Measurements from ENCODE around the gene NFKBIE.

NFKBIE gene

DNA sequence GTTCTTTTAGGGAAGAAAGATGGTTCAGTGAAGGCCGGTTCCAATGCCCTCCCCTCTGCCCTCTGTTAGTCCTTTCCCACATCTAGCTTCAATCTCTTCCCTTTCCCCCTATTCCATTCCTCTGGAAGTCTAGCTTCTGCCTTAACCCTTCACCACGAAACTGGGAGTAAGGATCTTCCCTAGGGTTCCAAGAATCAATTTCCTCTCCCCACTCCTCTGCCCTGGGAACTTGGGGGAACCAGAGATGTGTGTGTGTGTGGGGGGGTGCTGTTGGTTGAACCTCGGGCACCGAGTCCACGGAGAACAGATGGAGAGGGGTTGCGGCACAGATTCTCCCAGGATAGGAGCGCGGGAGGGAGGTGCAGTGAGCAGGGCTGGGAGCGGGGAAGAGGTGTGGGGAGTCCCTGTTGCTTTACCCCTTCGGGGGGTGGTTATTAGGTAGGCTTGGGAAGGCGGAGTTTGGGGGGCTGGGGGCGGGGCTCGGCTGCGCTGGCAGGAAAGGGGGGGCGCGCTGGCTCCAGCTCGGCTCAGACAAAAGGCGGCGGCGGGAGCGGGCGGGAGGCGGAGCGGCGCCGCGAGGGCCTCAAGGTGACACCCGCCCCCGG lies 4.7 kb upstream of the NFKBIE start, which contains the start of gene TMEM151B:
TMEM151B (plus strand) TSS at position 530 of the 605 bp plus-strand sequence. CDS start 293 bp downstream, outside the sequence.
- H3K27me3 Mint-ChIP-seq = peaks cover 71% of the 10 kb centered on the region
- H3K4me3 Mint-ChIP-seq = peak within 1 kb of the TSS; percentile 70 to 77
- H3K9me3 Mint-ChIP-seq = no peaks in the 10 kb centered on the region
- DNase-seq (no peak), ATAC-seq (no peak)
- H3K27ac Mint-ChIP-seq = no peak within 1 kb of the TSS
- H3K4me1 Mint-ChIP-seq = peaks cover 44% of the 10 kb centered on the region

DNA sequence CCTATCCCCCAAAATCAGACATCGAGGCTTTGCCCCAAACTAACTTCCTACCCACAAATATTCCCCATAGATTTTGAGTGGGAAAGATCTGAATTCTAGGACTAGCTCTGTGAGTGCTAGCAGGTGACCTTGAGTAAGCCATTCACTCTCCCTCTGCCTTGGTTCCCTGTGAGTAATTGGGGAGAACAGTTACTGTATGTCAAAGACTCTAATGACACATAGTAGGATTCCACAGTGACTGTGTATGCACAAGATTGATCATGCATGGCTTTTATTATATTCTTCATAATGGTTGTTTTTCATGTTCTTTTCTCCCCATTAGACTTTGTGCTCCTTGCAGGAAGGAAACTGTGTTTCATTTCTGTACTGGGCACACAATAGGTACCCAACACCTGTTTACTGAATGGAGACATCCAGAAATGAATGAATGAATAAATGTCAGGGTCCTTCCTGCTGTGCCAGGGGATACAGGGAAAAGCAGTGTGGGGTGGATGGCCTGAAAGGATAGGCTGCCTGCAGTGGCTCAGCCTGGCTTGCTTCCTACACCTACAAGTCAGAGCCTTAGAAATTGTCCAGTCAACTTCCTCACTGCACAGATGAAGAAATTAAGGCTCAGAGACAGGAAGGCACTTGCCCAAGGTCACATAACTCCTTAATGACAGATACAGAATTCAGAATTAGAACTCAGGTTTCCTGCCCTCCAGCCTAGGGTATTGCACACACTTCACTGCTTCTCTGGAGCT lies 4.0 kb upstream of the NFKBIE start:
- H3K27me3 Mint-ChIP-seq = peaks cover 65% of the 10 kb centered on the region
- H3K4me1 Mint-ChIP-seq = peaks cover 44% of the 10 kb centered on the region
- H3K9me3 Mint-ChIP-seq = no peaks in the 10 kb centered on the region
- ATAC-seq (no peak), DNase-seq (no peak)
- peak overlapping the region; percentile 64 to 77 for H3K4me3 Mint-ChIP-seq
- no peak overlapping the region for H3K27ac Mint-ChIP-seq

DNA sequence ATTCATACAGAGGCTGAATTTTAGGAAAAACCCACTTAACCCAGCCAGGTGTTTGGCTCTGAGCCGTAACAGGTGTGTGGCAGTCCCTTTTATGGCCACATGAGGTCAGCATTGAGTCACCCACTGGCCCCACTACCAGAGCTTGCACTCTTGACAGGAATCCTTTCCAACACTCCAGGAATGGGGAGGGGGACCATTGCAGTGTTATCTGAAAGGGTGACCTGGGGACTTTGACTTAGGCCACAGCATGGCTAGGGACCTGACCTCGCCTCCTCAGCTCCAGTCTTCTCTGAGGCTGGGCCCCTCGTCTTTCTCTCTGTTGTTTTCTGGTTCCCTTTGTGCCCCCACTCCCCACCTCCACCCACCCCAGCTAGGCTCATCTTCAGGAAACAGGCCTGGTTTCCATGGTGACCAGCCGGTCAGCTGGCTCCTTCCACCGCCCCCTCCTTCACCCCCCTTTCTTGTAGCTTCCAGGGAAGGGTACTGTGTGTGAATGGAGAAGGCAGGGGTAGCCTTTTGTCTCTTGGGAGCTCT lies 2.8 kb upstream of the NFKBIE start:
- peaks cover 56% of the 10 kb centered on the region for H3K4me1 Mint-ChIP-seq
- ATAC-seq = no peak
- peaks cover 53% of the 10 kb centered on the region for H3K27me3 Mint-ChIP-seq
- no peak overlapping the region for H3K4me3 Mint-ChIP-seq
- no peaks in the 10 kb centered on the region for H3K9me3 Mint-ChIP-seq
- peak; percentile 54 to 56 for DNase-seq
- H3K27ac Mint-ChIP-seq = no peak overlapping the region

DNA sequence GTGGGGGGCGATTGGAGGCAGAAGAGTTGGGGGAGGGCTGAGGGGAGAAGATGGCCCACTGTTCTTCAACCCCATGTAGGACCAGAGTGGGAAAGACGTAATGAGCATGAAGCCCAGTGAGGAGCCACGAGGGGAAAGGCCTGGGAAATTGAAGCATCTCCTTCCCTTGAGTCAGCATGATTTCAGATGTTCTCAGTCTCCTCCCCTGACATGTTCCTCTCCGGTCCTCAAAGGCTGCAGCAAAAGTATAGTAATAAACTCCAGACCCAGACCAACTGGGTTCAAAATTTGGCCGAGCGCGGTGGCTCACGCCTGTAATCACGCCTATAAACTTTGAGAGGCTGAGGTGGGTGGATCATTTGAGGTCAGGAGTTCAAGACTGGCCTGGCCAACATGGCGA lies 1.9 kb upstream of the NFKBIE start:
- Mint-ChIP-seq H3K9me3 (no peaks in the 10 kb centered on the region), H3K27ac (no peak overlapping the region), H3K27me3 (peaks cover 44% of the 10 kb centered on the region), H3K4me1 (peaks cover 65% of the 10 kb centered on the region), H3K4me3 (no peak overlapping the region)
- no peak for ATAC-seq
- no peak for DNase-seq

DNA sequence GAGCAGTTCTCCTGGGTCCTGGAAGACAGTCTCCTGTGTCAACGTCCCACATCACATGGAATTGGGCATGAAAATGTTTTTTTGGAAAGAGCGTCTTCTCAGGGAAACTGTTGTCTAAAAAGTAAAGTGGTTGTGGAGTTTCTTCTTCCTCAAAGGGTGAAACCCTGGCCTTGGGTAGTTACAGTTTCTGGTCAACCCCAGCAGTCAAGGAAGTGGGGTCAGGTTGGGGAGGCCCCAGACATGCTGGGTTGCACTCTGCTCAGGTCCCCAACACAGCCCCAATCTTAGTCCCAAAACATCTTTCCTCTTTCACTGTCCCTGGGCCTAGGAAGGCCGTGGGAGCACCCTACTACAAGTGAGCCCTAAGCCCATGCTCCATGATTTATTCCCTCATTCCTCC lies 996 bp upstream of the NFKBIE start:
- ATAC-seq (peak; percentile 54), DNase-seq (peak in 1 of 2 donors; percentile 57)
- peak overlapping the region; percentile 85 to 88 for H3K27ac Mint-ChIP-seq
- peak overlapping the region; percentile 80 to 97 for H3K4me3 Mint-ChIP-seq
- H3K4me1 Mint-ChIP-seq = peaks cover 72% of the 10 kb centered on the region
- H3K9me3 Mint-ChIP-seq = no peaks in the 10 kb centered on the region
- peaks cover 35% of the 10 kb centered on the region for H3K27me3 Mint-ChIP-seq

DNA sequence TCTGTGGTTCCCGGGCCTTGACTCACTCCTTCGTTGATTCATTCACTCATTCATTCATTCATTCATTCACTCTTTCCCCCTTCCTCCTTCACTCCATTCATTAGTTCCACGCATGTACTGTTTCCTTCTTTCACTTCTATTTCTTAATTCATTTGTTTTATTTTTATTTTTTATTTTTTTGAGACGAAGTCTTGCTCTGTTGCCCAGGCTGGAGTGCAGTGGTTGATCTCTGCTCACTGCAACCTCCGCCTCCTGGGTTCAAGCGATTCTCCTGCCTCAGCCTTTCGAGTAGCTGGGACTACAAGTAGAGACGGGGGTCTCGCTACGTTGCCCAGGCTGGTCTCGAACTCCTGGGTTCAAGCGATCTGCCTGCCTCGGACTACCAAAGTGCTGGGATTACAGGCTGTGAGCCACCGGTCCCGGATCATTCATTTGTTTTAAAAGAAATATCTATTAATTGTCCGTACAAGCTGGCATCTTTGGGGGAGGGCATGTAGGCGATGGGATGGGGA lies 427 bp upstream of the NFKBIE start:
- DNase-seq (no peak), ATAC-seq (no peak)
- H3K4me1 Mint-ChIP-seq = peaks cover 72% of the 10 kb centered on the region
- H3K27ac Mint-ChIP-seq = peak overlapping the region; percentile 35 to 88
- H3K9me3 Mint-ChIP-seq = no peaks in the 10 kb centered on the region
- peaks cover 29% of the 10 kb centered on the region for H3K27me3 Mint-ChIP-seq
- peak overlapping the region; percentile 97 to 99 for H3K4me3 Mint-ChIP-seq

DNA sequence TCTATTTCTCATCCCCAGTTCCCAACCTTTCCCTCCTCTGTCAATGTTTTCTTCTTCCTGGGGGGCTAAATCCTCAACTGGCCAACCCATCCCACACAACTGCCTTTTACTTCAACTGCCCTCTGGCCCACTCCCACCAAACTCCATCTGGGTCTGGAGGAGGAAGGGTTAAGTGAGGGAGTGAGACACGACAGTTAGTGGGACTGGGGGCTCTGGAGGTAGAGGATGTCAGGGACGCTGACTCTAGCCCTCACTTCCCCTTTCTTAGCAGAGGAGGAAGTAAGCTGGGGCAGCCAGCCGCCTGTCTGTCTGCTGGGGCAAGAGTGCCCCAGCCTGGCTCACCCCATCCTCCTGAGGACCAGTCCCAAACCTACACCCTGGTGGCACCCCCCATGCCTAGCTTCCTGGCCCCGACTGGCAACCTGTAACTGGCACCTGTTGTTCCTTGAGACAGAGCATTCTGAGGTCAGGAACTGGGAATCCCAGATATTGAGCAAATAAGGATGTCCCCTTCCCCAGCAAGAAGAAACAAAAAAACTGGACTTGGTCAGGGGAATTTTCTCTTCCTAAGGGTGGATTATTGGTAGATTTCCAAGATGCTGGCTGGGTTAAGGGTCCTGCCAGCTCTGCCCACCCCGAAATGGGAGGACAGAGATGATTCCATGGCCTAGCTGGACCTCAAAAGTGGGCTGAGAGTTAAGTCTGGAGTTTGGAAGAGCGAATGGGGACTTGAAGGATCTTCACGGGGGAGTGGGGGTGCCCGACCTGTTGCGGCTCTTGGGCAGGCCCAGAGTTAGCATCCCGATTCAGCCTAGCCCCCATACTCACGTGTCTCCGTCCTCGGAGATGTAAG lies 971 bp downstream of the NFKBIE start:
- peak in 1 of 2 donors; percentile 50 for DNase-seq
- Mint-ChIP-seq H3K27ac (peak overlapping the region; percentile 91 to 97), H3K9me3 (no peaks in the 10 kb centered on the region), H3K4me3 (peak overlapping the region; percentile 97 to 99), H3K27me3 (peaks cover 18% of the 10 kb centered on the region), H3K4me1 (peaks cover 73% of the 10 kb centered on the region)
- ATAC-seq = peak; percentile 59

DNA sequence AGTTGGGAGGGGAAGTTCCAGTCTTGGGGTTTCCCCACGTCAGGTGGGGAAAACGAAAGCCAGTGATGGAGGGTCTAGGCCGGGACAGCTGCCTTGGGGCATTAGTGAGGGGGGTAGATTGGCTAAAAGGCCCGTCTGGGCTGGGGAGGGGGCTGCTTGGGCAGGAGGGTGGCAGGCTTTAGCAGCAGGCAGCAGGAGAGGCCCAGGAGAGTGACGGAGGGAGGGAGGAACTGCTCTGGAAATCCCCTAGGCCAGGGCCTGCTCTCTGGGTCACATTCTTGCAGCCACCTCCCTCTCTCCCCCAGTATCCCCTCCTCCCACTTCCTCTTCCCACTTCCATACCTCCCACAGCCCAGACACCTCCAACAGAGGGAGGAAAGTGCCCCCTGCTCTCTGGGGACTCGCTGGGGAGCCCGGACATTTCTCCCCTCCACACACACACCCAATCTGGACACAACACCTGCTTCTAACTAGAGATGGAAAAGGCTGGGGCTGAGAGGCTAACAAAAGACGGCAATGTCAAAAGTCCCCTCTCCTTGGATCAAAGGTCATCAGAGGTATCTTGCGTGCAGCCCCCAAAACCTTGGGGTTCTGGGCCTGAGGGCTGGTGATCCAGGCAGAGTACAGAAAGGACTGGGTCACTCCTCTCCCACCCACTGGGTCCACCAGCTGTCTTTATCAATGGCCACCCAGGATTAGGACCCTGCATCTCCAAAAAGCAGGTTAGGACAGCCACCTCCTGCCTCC lies 1.8 kb downstream of the NFKBIE start:
- peak overlapping the region; percentile 77 to 97 for H3K27ac Mint-ChIP-seq
- no peaks in the 10 kb centered on the region for H3K9me3 Mint-ChIP-seq
- peaks cover 77% of the 10 kb centered on the region for H3K4me1 Mint-ChIP-seq
- DNase-seq = peak in 1 of 2 donors; percentile 51
- peaks cover 10% of the 10 kb centered on the region for H3K27me3 Mint-ChIP-seq
- peak overlapping the region; percentile 97 to 99 for H3K4me3 Mint-ChIP-seq
- peak; percentile 31 for ATAC-seq

DNA sequence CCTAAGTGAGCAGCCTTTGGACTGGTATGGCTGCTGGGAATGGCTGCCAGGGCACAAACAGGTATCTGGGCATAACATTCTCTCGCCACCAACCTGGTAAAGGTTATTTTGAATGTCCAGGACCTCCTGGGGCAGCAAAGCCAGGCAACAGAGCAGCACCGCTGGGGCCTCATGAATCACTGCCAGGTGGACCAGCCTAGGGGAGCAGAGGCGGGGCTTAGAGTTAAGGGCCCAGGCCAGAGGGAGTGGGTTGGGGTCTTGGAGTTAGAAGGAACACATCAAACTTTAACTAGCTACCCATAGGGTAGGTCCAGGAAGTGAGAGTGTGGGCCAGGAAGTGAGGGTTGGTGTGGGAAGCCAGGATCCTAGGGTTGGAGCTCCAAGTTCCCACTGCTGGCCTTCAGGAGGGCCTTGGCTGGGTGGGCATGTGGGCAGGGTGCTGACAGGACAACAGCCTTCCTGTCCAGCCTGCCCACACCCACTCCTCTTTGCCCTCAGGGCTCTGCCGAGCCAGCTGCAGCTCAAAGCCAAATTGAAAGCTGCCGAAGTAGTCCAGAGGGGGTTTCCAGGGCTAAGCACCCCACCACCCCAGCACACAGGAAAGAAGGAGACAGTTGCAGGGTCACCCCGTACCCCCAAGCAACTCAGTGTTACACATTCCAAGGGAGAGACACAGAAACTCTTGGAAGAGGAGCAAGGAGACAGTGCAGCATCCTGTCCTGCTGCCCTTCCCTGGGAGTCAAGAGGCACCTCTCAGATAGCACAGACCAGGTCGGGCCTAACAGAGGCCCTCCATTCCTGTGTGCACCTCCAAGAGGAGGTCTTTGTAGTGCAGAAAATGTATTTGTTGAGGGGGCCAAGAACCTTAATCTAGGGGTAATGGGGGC lies 2.6 kb downstream of the NFKBIE start:
- H3K27me3 Mint-ChIP-seq = peaks cover 8% of the 10 kb centered on the region
- peak overlapping the region; percentile 86 to 97 for H3K27ac Mint-ChIP-seq
- DNase-seq = no peak
- H3K4me3 Mint-ChIP-seq = peak overlapping the region; percentile 97 to 99
- no peaks in the 10 kb centered on the region for H3K9me3 Mint-ChIP-seq
- peaks cover 77% of the 10 kb centered on the region for H3K4me1 Mint-ChIP-seq
- ATAC-seq = peak; percentile 0

DNA sequence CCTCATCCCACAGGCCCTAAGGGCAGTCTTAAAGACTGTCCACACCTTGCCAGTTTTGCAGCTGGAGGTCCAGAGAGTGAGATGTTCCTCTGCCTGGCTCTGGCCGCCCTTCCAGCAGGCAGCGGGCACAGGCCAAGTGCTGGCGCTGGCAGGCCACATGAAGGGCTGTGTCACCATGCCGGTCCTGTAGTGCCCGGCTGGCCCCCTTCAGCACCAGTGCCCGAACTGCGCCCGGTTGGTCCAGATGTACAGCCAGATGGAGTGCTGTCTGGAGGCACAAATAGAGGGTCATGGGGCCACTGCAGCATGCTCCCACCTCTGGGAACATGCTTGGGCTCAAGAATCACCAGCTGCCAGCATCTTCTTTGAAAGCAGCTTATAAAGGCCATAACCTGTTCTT lies 3.8 kb downstream of the NFKBIE start:
- H3K27ac Mint-ChIP-seq = no peak overlapping the region
- no peak for ATAC-seq
- H3K27me3 Mint-ChIP-seq = peaks cover under 1% of the 10 kb centered on the region
- DNase-seq = no peak
- H3K4me3 Mint-ChIP-seq = no peak overlapping the region
- peaks cover 74% of the 10 kb centered on the region for H3K4me1 Mint-ChIP-seq
- H3K9me3 Mint-ChIP-seq = no peaks in the 10 kb centered on the region

DNA sequence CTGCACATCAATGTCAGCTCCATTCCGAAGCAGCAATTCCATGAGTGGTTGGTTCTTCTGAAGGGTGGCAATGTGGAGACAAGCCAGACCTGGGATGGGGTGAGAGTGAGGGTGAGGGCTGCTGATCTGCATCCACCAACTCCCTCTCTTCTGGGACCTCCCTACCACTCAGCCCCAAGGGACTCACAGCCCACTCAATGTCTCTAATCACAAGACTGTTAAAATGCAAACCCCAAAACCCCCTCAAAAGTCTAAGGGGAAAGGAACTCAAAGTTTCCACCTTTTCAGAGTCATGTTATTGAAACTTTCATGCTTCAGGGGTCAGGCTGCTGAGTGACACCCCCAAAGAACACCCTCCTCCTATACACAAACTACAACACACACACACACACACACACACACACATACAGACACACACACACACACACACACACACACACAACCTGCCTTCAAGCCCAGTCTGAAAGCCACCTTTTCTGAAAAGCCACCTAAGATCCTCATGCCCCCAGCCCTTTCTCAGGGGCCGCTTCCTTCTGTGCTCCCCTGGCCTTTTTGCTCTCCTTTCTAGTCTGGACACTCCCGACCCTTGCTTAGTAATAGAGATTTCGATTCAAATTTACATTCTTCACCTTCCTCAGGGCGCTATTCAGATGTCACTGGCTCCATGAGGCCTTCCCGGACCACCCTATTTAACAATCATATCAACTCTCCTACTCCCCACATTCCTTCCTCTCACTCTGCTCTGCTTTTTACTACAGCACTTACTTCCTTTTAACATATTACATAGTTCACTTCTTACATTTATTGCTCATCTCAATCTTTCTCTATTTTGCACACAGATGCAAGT lies 4.7 kb downstream of the NFKBIE start:
- ATAC-seq (no peak), DNase-seq (no peak)
- Mint-ChIP-seq H3K4me1 (peaks cover 74% of the 10 kb centered on the region), H3K4me3 (no peak overlapping the region), H3K9me3 (no peaks in the 10 kb centered on the region), H3K27me3 (no peaks in the 10 kb centered on the region), H3K27ac (peak overlapping the region in 1 of 2 donors; percentile 80)

DNA sequence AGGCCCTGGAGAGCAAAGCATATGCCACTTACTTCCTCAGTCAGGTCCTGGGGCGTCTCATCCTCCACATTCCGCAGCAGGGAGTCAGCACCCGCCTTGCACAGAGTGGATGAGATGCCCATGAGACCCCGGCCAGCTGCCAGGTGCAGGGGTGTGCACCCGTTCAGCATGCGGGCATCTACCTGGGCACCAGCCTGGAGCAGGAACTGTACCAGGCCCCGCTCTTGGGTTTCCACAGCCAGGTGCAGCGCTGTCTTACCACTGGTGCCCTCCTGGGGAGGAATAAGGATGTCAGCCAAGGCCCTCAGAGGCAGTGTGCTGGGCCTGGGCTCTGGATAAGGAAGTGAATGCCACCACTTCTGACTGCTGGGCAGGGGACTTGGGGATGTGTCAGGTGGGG lies 5.3 kb downstream of the NFKBIE start:
- ATAC-seq (no peak), DNase-seq (no peak)
- H3K27ac Mint-ChIP-seq = no peak overlapping the region
- H3K4me3 Mint-ChIP-seq = no peak overlapping the region
- no peaks in the 10 kb centered on the region for H3K27me3 Mint-ChIP-seq
- peaks cover 81% of the 10 kb centered on the region for H3K4me1 Mint-ChIP-seq
- H3K9me3 Mint-ChIP-seq = no peaks in the 10 kb centered on the region

DNA sequence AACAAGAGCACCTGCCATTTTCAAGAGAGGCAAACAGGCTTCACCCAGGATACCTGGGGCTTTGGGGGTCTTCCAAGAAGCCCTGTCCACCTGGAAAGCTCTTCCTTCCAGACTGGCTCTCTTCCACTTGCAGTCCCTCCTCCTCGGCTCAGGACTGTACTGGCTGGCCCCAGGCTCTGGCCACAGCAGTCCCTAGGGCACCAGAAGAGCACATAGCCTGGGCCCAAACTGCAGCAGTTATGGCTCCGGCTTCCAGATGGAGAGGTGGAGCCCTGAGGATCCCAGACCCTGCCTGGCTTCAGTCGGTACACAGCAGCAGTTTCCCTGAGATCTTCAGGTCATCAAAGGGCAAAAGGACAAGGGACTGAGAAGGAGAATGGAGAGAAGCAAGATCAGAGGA lies 6.4 kb downstream of the NFKBIE start:
- no peaks in the 10 kb centered on the region for H3K27me3 Mint-ChIP-seq
- H3K27ac Mint-ChIP-seq = no peak overlapping the region
- ATAC-seq (no peak), DNase-seq (no peak)
- H3K4me1 Mint-ChIP-seq = peaks cover 88% of the 10 kb centered on the region
- no peaks in the 10 kb centered on the region for H3K9me3 Mint-ChIP-seq
- H3K4me3 Mint-ChIP-seq = no peak overlapping the region

Data from stimulated activated naive CD8-positive, alpha-beta T cell treated with anti-CD3 and anti-CD28 coated beads, Interleukin-15, amount 100 ng/mL, for 72 hours (primary cell).